HT-29 (cell line): ENCODE results near the gene MACC1. TPM values are rescaled to one million over a fixed set of nuclear protein-coding genes. Genes with fewer than 3 reads are reported as not detected.

Experiments used
- total RNA-seq: library from RNA; depleted of rRNA; stranded (reverse); fragments of >200 nt; shearing (Covaris generic); gene quantifications from 2 replicates; pipeline ENCODE4 v1.2.3, GENCODE V29; 2014; rRNA removed

MACC1 gene
- total RNA-seq, 1 experiment from 2014 or later = 9.9 TPM

Other genes starting within 250 kb of the MACC1 start
- 24.4 and 25.4 TPM in 2 replicates for gene ITGB8, start 113.5 kb upstream of the MACC1 start, total RNA-seq